Measurements from ENCODE around the gene ISM1.

Gene ISM1

GRCh38 chr20:13348311-13349234 lies 127.5 kb downstream of the ISM1 start:
- no peak for DNase-seq (ENCODE audit: low spot score)

DNA sequence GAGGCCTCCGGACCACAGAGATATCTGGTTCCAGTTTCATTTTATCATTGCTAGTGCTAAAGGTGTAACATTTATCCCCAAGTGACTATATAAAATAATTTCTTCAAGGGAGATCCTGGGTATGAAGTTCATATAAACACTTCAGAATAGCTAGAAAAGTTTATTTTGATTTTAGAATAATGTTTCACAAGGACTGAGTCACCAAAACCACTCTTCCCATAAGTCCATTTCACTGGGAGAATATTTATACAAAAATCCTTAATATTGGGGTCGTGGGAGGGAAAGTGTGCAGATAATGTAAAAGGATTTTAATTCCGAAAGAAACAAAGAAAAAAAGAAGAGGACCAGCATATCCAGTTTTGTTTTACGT lies 128.1 kb downstream of the ISM1 start:
- DNase-seq (ENCODE audit: low spot score): no peak

All from iPS-NIHi11 (cell line).